HepG2 (cell line): ENCODE measurements around the gene SLC16A13. TPM values are rescaled to one million over a fixed set of nuclear protein-coding genes. Genes with fewer than 3 reads are reported as not detected.
A peak's percentile ranks its signal among the peaks of the same experiment; 100 is the strongest.
"Not testable (repeated sequence)": the region's sequence is repeated elsewhere in the genome, so short reads cannot be mapped to it uniquely, and the experiment has no call there.

Source experiments
- ARID5B ChIP-seq: IDR thresholded peaks from 2 replicates; pipeline ENCODE4 v1.4.0; 2020; ENCODE audit warnings: mild to moderate bottlenecking, missing genetic modification reagents
- DPF2 ChIP-seq: sonication (generic); formaldehyde crosslinking; IDR thresholded peaks from 2 replicates; pipeline ENCODE4 v1.4.0; 2020; ENCODE audit warnings: mild to moderate bottlenecking, low read depth, missing genetic modification reagents, borderline replicate concordance
- DRAP1 ChIP-seq: IDR thresholded peaks from 2 replicates; pipeline ENCODE4 v1.6.1; 2016; ENCODE audit warnings: missing genetic modification reagents, missing compliant biosample characterization
- FOXO1 ChIP-seq: sonication (generic); formaldehyde crosslinking; IDR thresholded peaks from 2 replicates; pipeline ENCODE4 v1.4.0; 2020; ENCODE audit warnings: missing genetic modification reagents
- FOXP1 ChIP-seq, 2 experiments: fragments of 450-650 bp in 1 of 2; IDR thresholded peaks; 2 replicates each; pipeline ENCODE4 v1.6.1; 2017 to 2018; ENCODE audit warnings: antibody characterized with exemption in 1 of 2
- HMGXB4 ChIP-seq, 2 experiments: sonication (generic) in 1 of 2; formaldehyde crosslinking in 1 of 2; IDR thresholded peaks; 2 replicates each; pipeline versions ENCODE4 v1.4.0 to v1.6.1; 2018 to 2020; ENCODE audit warnings: missing genetic modification reagents in 2 of 2, borderline replicate concordance in 1 of 2, low read depth in 1 of 2, mild to moderate bottlenecking in 1 of 2, missing biosample characterization in 1 of 2
- HNF1B ChIP-seq: sonication (generic); formaldehyde crosslinking; IDR thresholded peaks from 2 replicates; pipeline ENCODE4 v1.5.1; 2020; ENCODE audit warnings: mild to moderate bottlenecking, moderate library complexity, missing genetic modification reagents
- MIER3 ChIP-seq: IDR thresholded peaks from 2 replicates; pipeline ENCODE4 v1.6.1; 2016; ENCODE audit warnings: missing compliant biosample characterization, borderline replicate concordance
- MTA1 ChIP-seq: sonication (generic); formaldehyde crosslinking; IDR thresholded peaks from 2 replicates; pipeline ENCODE4 v1.4.0; 2020; ENCODE audit warnings: missing genetic modification reagents, mild to moderate bottlenecking, borderline replicate concordance
- NCOA2 ChIP-seq: sonication (generic); formaldehyde crosslinking; IDR thresholded peaks from 2 replicates; pipeline ENCODE4 v1.8.0; 2022; ENCODE audit warnings: inconsistent platforms
- POLR2A ChIP-seq, 2 experiments: IDR thresholded peaks; 2 replicates each; pipeline ENCODE4 v1.6.1; 2011; ENCODE audit warnings: low read depth in 2 of 2, low read length in 2 of 2, mild to moderate bottlenecking in 1 of 2, moderate library complexity in 1 of 2; ENCODE audit not compliant: insufficient read depth in 1 of 2
- SALL1 ChIP-seq: sonication (generic); formaldehyde crosslinking; IDR thresholded peaks from 2 replicates; pipeline ENCODE4 v1.8.0; 2022; ENCODE audit warnings: mild to moderate bottlenecking, missing genetic modification reagents
- SAP130 ChIP-seq: IDR thresholded peaks from 2 replicates; pipeline ENCODE4 v1.6.1; 2016; ENCODE audit warnings: low read depth
- TFE3 ChIP-seq: IDR thresholded peaks from 2 replicates; pipeline ENCODE4 v1.6.1; 2016
- YEATS4 ChIP-seq: sonication (generic); formaldehyde crosslinking; IDR thresholded peaks from 2 replicates; pipeline ENCODE4 v1.4.0; 2020; ENCODE audit warnings: missing genetic modification reagents, borderline replicate concordance
- ZNF644 ChIP-seq: IDR thresholded peaks from 2 replicates; pipeline ENCODE4 v1.6.1; 2016; ENCODE audit warnings: low read depth
- ZNF691 ChIP-seq: sonication (generic); formaldehyde crosslinking; IDR thresholded peaks from 2 replicates; pipeline ENCODE4 v1.4.0; 2020; ENCODE audit warnings: missing genetic modification reagents, low read depth, mild to moderate bottlenecking, borderline replicate concordance
- ZSCAN29 ChIP-seq: sonication (generic); formaldehyde crosslinking; conservative IDR thresholded peaks from 2 replicates; pipeline ENCODE4 v1.4.0; 2020; ENCODE audit warnings: mild to moderate bottlenecking, missing genetic modification reagents
- polyA plus RNA-seq, 8 experiments: library from polyadenylated mRNA; depleted of rRNA in 3 of 8; stranded (reverse) in 7 of 8; unstranded in 1 of 8; fragments of >200 nt; fragmentation: Illumina TruSeq in 4 of 8; extraction: Trizol in 4 of 8; gene quantifications; 2 replicates each; pipeline versions ENCODE4 v1.2.1 to v1.2.3, GENCODE V29; 2011 to 2016; ENCODE audit warnings: low read depth in 4 of 8, missing spikeins in 1 of 8, mixed read lengths in 1 of 8; ENCODE audit not compliant: insufficient read depth in 1 of 8
- total RNA-seq, 5 experiments: library from RNA; depleted of rRNA; stranded (reverse); fragments of >200 nt; fragmentation: Illumina TruSeq; extraction: Trizol; gene quantifications; 2 replicates each; pipeline ENCODE4 v1.2.3, GENCODE V29; 2016; ENCODE audit warnings: low read depth in 1 of 5

Gene SLC16A13
- total and polyA plus RNA-seq, 2 of the 13 experiments (the other 11 are each of a cell fraction or from before 2014, with no cell fraction given), result 2.2 to 3.0 TPM

GRCh38 chr17:7088442-7088841 lies 52.6 kb downstream of the SLC16A13 start (continued):
- TF ChIP-seq SALL1 (CRISPR knock-in tag), result peak; percentile 68
- peak; percentile 88 for TF ChIP-seq ARID5B (CRISPR knock-in tag)
- TF ChIP-seq SAP130 (CRISPR knock-in tag), result peak; percentile 78
- TF ChIP-seq MTA1, result peak; percentile 30; the same call in 1 of the 2 replicates
- peak; percentile 17 to 32; a peak in 1 of 4 replicates for TF ChIP-seq HMGXB4 (CRISPR knock-in tag; IDR thresholded peaks at IDR 0.05; ENCODE audit: borderline replicate concordance in 1 of 2, low read depth in 1 of 2)
- not testable (repeated sequence) for TF ChIP-seq FOXP1 (IDR thresholded peaks at IDR 0.05)
- TF ChIP-seq FOXP1 (CRISPR knock-in tag; IDR thresholded peaks at IDR 0.05), result peak; percentile 51
- peak; percentile 34; the same call in 1 of the 2 replicates for TF ChIP-seq FOXO1 (CRISPR knock-in tag)
- TF ChIP-seq YEATS4 (CRISPR knock-in tag), result peak; percentile 66; the same call in 1 of the 2 replicates
- peak; percentile 71; the same call in 1 of the 2 replicates for TF ChIP-seq ZNF691 (CRISPR knock-in tag)
- TF ChIP-seq DRAP1 (CRISPR knock-in tag), result peak; percentile 71; the same call in 1 of the 2 replicates
- peak; percentile 96 for TF ChIP-seq ZSCAN29 (CRISPR knock-in tag)
- peak; percentile 72; the same call in 1 of the 2 replicates for TF ChIP-seq HNF1B (CRISPR knock-in tag)
- TF ChIP-seq DPF2, result peak; percentile 81
- 0 out of 2 replicates have a peak, but pooled peaks have one; percentile 17 for TF ChIP-seq ZNF644
- TF ChIP-seq NCOA2 (CRISPR knock-in tag), result peak; percentile 63
- TF ChIP-seq POLR2A (IDR thresholded peaks at IDR 0.05; ENCODE audit: insufficient read depth in 1 of 2, low read depth in 2 of 2, low read length in 2 of 2), result peak in 1 of 2 experiments; percentile 38; a peak in 2 of 4 replicates
- TF ChIP-seq TFE3 (CRISPR knock-in tag), result peak; percentile 64; the same call in 1 of the 2 replicates
- TF ChIP-seq MIER3 (CRISPR knock-in tag), result 0 out of 2 replicates have a peak, but pooled peaks have one; percentile 33
